Esophagus squamous epithelium (tissue), 5 donors: Measurements from ENCODE around the gene PPM1F. TPM values are rescaled to one million over a fixed set of nuclear protein-coding genes. Genes with fewer than 3 reads are reported as not detected.
"Not testable (repeated sequence)": the region's sequence is repeated elsewhere in the genome, so short reads cannot be mapped to it uniquely, and the experiment has no call there.

ENCODE experiments used
- DNase-seq: peaks from one replicate; lab custom pipeline; 2025; lab: John Stamatoyannopoulos, UW
- H3K27ac ChIP-seq, 4 donors: fragments of 200-600 bp; sonication (generic); one replicate each; pipeline ENCODE4 v1.5.1; 2016 to 2019; ENCODE audit warnings: mild to moderate bottlenecking in 1 of 4
- H3K27me3 ChIP-seq, 4 donors: fragments of 200-600 bp; sonication (generic); 1 replicate in 3 of 4; 2 replicates in 1 of 4; pipeline versions ENCODE4 v1.5.1 to v1.6.0; 2017 to 2021; ENCODE audit warnings: antibody characterized with exemption in 1 of 4
- H3K36me3 ChIP-seq, 3 donors: fragments of 200-600 bp; sonication (generic); one replicate each; pipeline ENCODE4 v1.5.1; 2016 to 2019
- H3K4me1 ChIP-seq, 3 donors: fragments of 200-600 bp; sonication (generic); one replicate each; pipeline ENCODE4 v1.5.1; 2017 to 2019
- H3K4me3 ChIP-seq, 4 donors: fragments of 200-600 bp; sonication (generic); 1 replicate in 3 of 4; 2 replicates in 1 of 4; pipeline ENCODE4 v1.5.1; 2016 to 2019; ENCODE audit warnings: mild to moderate bottlenecking in 2 of 4, moderate library complexity in 1 of 4
- H3K9me3 ChIP-seq, 3 donors: fragments of 200-600 bp; sonication (generic); one replicate each; pipeline ENCODE4 v1.5.1; 2016 to 2019
- CTCF ChIP-seq, 6 experiments: fragments of 450-650 bp in 4 of 6; fragments of 200-600 bp in 2 of 6; sonication (generic) in 2 of 6; IDR thresholded peaks; one replicate each; pipeline ENCODE4 v1.5.1; 2016 to 2019; ENCODE audit warnings: antibody characterized with exemption in 6 of 6, mild to moderate bottlenecking in 4 of 6, moderate library complexity in 4 of 6
- POLR2A ChIP-seq, 4 donors: fragments of 450-650 bp; IDR thresholded peaks; one replicate each; pipeline ENCODE4 v1.6.1; 2017; ENCODE audit warnings: antibody characterized with exemption in 4 of 4, mild to moderate bottlenecking in 4 of 4, moderate library complexity in 3 of 4
- WGBS, 2 donors: methylation state at CpG; one replicate each; pipeline ENCODE4 v1.1.5; 2018; 5-methylcytosine and 5-hydroxymethylcytosine counted together
- intact Hi-C: fragments of 100-400 bp; cut with DNase I; formaldehyde crosslinking; loops from one replicate; pipeline ENCODE4 v1.15.0; 2022
- total RNA-seq, 4 donors: library from RNA; depleted of rRNA; stranded (reverse); fragments of >200 nt; gene quantifications; one replicate each; pipeline ENCODE4 v1.1.0, GENCODE V29; 2016
- donor health status: DM: yes; HTN: yes; CAD: no.

Gene PPM1F
- total RNA-seq, 4 donors from 2014 or later, result 22.2 to 39.7 (median 25.9) TPM

- DNase-seq, result no peak
- Histone ChIP-seq H3K36me3 (peaks cover 0 to 29% (median 4%) of the 10 kb centered on the region in 3 donors), H3K4me1 (peaks cover 0 to 17% (median 0%) of the 10 kb centered on the region in 3 donors), H3K27ac (no peak overlapping the region), H3K4me3 (no peak overlapping the region), H3K27me3 (no peaks in the 10 kb centered on the region), H3K9me3 (no peaks in the 10 kb centered on the region)
- TF ChIP-seq POLR2A (IDR thresholded peaks at IDR 0.05) (no peak), CTCF (IDR thresholded peaks at IDR 0.05) (no peak)
- 89% methylated on average over 2 of the region's 4 CpGs; no CpG with 5 or more reads in 1 of the 2 donors for WGBS, 2 donors
- intact Hi-C loops, result no loop called here
Observed at GRCh38 chr22:21916309-21916918, 36.2 kb downstream of the PPM1F start.

- no peak overlapping the region for H3K4me3 ChIP-seq
- no peak overlapping the region for H3K27ac ChIP-seq
- intact Hi-C loops, result no loop called here
- 96 to 100% methylated on average over 1 to 2 of the region's 4 CpGs for WGBS, 2 donors
- H3K4me1 ChIP-seq, result peaks cover 0 to 11% (median 0%) of the 10 kb centered on the region in 3 donors
- H3K27me3 ChIP-seq, result no peaks in the 10 kb centered on the region
- no peak for TF ChIP-seq POLR2A (IDR thresholded peaks at IDR 0.05)
- TF ChIP-seq CTCF (IDR thresholded peaks at IDR 0.05), result no peak
- H3K36me3 ChIP-seq, result peaks cover 0 to 23% (median 4%) of the 10 kb centered on the region in 3 donors
- DNase-seq, result no peak
- no peaks in the 10 kb centered on the region for H3K9me3 ChIP-seq
Observed at GRCh38 chr22:21915624-21916308, 36.9 kb downstream of the PPM1F start.

GRCh38 chr22:21914033-21914642, 38.5 kb downstream of the PPM1F start:
- intact Hi-C loops, DNase-seq, H3K4me1 ChIP-seq, H3K9me3 ChIP-seq, H3K4me3 ChIP-seq, H3K27me3 ChIP-seq, H3K27ac ChIP-seq, H3K36me3 ChIP-seq: not testable (repeated sequence)
- 85 to 93% methylated on average over 8 of the region's 8 CpGs for WGBS, 2 donors

- H3K36me3 ChIP-seq, DNase-seq, intact Hi-C loops: not testable (repeated sequence)
Observed at GRCh38 chr22:21910367-21910766, 42.3 kb downstream of the PPM1F start.

GRCh38 chr22:21909871-21910270, 42.8 kb downstream of the PPM1F start:
- H3K4me1 ChIP-seq, result no peaks in the 10 kb centered on the region
- no peak overlapping the region for H3K27ac ChIP-seq
- no peaks in the 10 kb centered on the region for H3K36me3 ChIP-seq
- DNase-seq, result no peak
- TF ChIP-seq CTCF (IDR thresholded peaks at IDR 0.05) (no peak), POLR2A (IDR thresholded peaks at IDR 0.05) (no peak)
- intact Hi-C loops, result no loop called here
- no peaks in the 10 kb centered on the region for H3K27me3 ChIP-seq
- 94 to 100% methylated on average over 2 of the region's 2 CpGs for WGBS, 2 donors
- no peak overlapping the region for H3K4me3 ChIP-seq
- no peaks in the 10 kb centered on the region for H3K9me3 ChIP-seq

More at GRCh38 chr22:21910367-21910766, 42.3 kb downstream of the PPM1F start:
- H3K27me3 ChIP-seq, H3K27ac ChIP-seq, H3K9me3 ChIP-seq, H3K4me1 ChIP-seq, H3K4me3 ChIP-seq: not testable (repeated sequence)
- 60 to 83% methylated on average over 2 to 4 of the region's 4 CpGs for WGBS, 2 donors
